GM12878 (cell line): ENCODE data around the gene LRRC15. TPM values are rescaled to one million over a fixed set of nuclear protein-coding genes. Genes with fewer than 3 reads are reported as not detected.

Experiments
- ATAC-seq: fragments of 200-7000 bp; cut with Tn5 transposase; 3 replicates; pipeline ENCODE4 v1.9.1; 2020; ENCODE audit warnings: mild to moderate bottlenecking, moderate library complexity
- BruUV-seq: library from RNA; stranded (reverse); fragments of 400-500 nt; replicated peaks from 2 replicates; lab custom pipeline; 2021; lab: Mats Ljungman, UMichigan
- CTCF ChIA-PET: fragments of 300-600 bp; sonication (Branson Sonifier 250); formaldehyde crosslinking; extraction: SDS; loops from one replicate; lab custom pipeline; 2021; ENCODE audit warnings: inconsistent platforms; lab: Yijun Ruan, JAX
- POLR2A ChIA-PET: fragments of 350-600 bp; formaldehyde crosslinking; extraction: SDS; loops from one replicate; lab custom pipeline; 2021; ENCODE audit warnings: inconsistent platforms; lab: Charles Lee
- RAD21 ChIA-PET: fragments of 300-600 bp; sonication (Branson Sonifier 250); formaldehyde crosslinking; loops from one replicate; lab custom pipeline; 2023; ENCODE audit warnings: antibody characterized with exemption; ENCODE audit not compliant: unreplicated experiment; lab: Charles Lee
- SMC1A ChIA-PET: fragments of 300-600 bp; sonication (Branson Sonifier 250); formaldehyde crosslinking; loops from one replicate; lab custom pipeline; 2023; ENCODE audit not compliant: unreplicated experiment, uncharacterized antibody; lab: Charles Lee
- DNase-seq: peaks from one replicate; pipeline ENCODE4 v3.0.0-alpha.2; 2011; ENCODE audit warnings: low read depth, low spot score
- FAIRE-seq: peaks from 3 replicates; lab custom pipeline; 2011; peaks lifted over from hg19 to GRCh38; lab: Jason Lieb, UNC
- H2AFZ ChIP-seq: 2 replicates; pipeline ENCODE4 v1.6.0; 2011; ENCODE audit warnings: low read depth, low read length, control low read depth; ENCODE audit not compliant: control insufficient read depth
- H3K27ac ChIP-seq: 2 replicates; pipeline ENCODE4 v1.5.1; 2011; ENCODE audit warnings: control low read depth; ENCODE audit not compliant: control insufficient read depth, insufficient read depth
- H3K27me3 ChIP-seq, 2 experiments: replicated peaks in 1 of 2; 2 replicates each; pipeline versions ENCODE4 v1.6.0 to v1.6.1; 2011; ENCODE audit warnings: low read length in 1 of 2; ENCODE audit not compliant: control insufficient read depth in 2 of 2, insufficient read depth in 2 of 2
- H3K36me3 ChIP-seq, 2 experiments: 2 replicates each; pipeline ENCODE4 v1.5.1; 2011; ENCODE audit warnings: low read length in 1 of 2; ENCODE audit not compliant: control insufficient read depth in 2 of 2, insufficient read depth in 2 of 2
- H3K4me1 ChIP-seq: 2 replicates; pipeline ENCODE4 v1.6.1; 2011; ENCODE audit warnings: mild to moderate bottlenecking, low read length, moderate library complexity, mixed read lengths; ENCODE audit not compliant: control insufficient read depth, insufficient read depth
- H3K4me2 ChIP-seq: 2 replicates; pipeline ENCODE4 v1.6.0; 2011; ENCODE audit warnings: control low read depth; ENCODE audit not compliant: control insufficient read depth, insufficient read depth
- H3K4me3 ChIP-seq: fragments of 200-600 bp; sonication (generic); 2 replicates; pipeline ENCODE4 v1.5.1; 2016
- H3K79me2 ChIP-seq: 2 replicates; pipeline ENCODE4 v1.6.0; 2011; ENCODE audit warnings: low read length; ENCODE audit not compliant: control insufficient read depth, insufficient read depth
- H3K9ac ChIP-seq: 2 replicates; pipeline ENCODE4 v1.8.0; 2011; ENCODE audit warnings: low read length, control low read depth, mixed read lengths; ENCODE audit not compliant: control insufficient read depth, insufficient read depth
- H3K9me3 ChIP-seq: replicated peaks from 3 replicates; pipeline ENCODE4 v1.5.1; 2011; ENCODE audit warnings: mild to moderate bottlenecking, low read length; ENCODE audit not compliant: control insufficient read depth, insufficient read depth
- H4K20me1 ChIP-seq: 2 replicates; pipeline ENCODE4 v1.6.0; 2011; ENCODE audit not compliant: control insufficient read depth, insufficient read depth
- BCL11A ChIP-seq: IDR thresholded peaks from 2 replicates; pipeline ENCODE4 v1.6.1; 2011; ENCODE audit warnings: low read depth, low read length
- CHD1 ChIP-seq: IDR thresholded peaks from 2 replicates; pipeline ENCODE4 v1.6.1; 2012; ENCODE audit warnings: low read depth, low read length, improper control_type of control experiment
- ETV6 ChIP-seq, 2 experiments: fragments of 450-650 bp in 1 of 2; IDR thresholded peaks in 1 of 2; conservative IDR thresholded peaks in 1 of 2; 2 replicates each; pipeline ENCODE4 v1.6.1; 2014; ENCODE audit warnings: antibody characterized with exemption in 1 of 2, borderline replicate concordance in 1 of 2, low read depth in 1 of 2, mild to moderate bottlenecking in 1 of 2, moderate library complexity in 1 of 2
- IKZF1 ChIP-seq: fragments of 450-650 bp; conservative IDR thresholded peaks from 2 replicates; pipeline ENCODE4 v1.6.1; 2017; ENCODE audit warnings: antibody characterized with exemption, mild to moderate bottlenecking
- NFXL1 ChIP-seq: fragments of 450-650 bp; IDR thresholded peaks from 2 replicates; pipeline ENCODE4 v1.6.1; 2017; ENCODE audit warnings: antibody characterized with exemption, mild to moderate bottlenecking, borderline replicate concordance
- NFYB ChIP-seq: IDR thresholded peaks from 2 replicates; pipeline ENCODE4 v1.6.1; 2011; ENCODE audit warnings: low read depth, mild to moderate bottlenecking, low read length, improper control_type of control experiment, moderate library complexity; ENCODE audit not compliant: insufficient read depth
- NR2F1 ChIP-seq: fragments of 450-650 bp; conservative IDR thresholded peaks from 2 replicates; pipeline ENCODE4 v1.6.1; 2017; ENCODE audit warnings: mild to moderate bottlenecking
- NRF1 ChIP-seq: conservative IDR thresholded peaks from 2 replicates; pipeline ENCODE4 v1.6.1; 2011; ENCODE audit warnings: mild to moderate bottlenecking, low read depth, low read length, improper control_type of control experiment
- SIN3A ChIP-seq: IDR thresholded peaks from 2 replicates; pipeline ENCODE4 v1.6.1; 2012; ENCODE audit warnings: low read depth, low read length, improper control_type of control experiment
- SIX5 ChIP-seq: IDR thresholded peaks from 2 replicates; pipeline ENCODE4 v1.6.1; 2011; ENCODE audit warnings: mild to moderate bottlenecking, low read depth, low read length, moderate library complexity; ENCODE audit not compliant: severe bottlenecking
- SPI1 ChIP-seq: IDR thresholded peaks from 2 replicates; pipeline ENCODE4 v1.6.1; 2011; ENCODE audit warnings: low read depth, mild to moderate bottlenecking, low read length, moderate library complexity, borderline replicate concordance; ENCODE audit not compliant: insufficient read depth
- ZBTB4 ChIP-seq: fragments of 450-650 bp; formaldehyde crosslinking; IDR thresholded peaks from 2 replicates; pipeline ENCODE4 v1.4.0; 2022; ENCODE audit warnings: mild to moderate bottlenecking, moderate library complexity
- ZBTB40 ChIP-seq: fragments of 450-650 bp; IDR thresholded peaks from 2 replicates; pipeline ENCODE4 v1.6.1; 2016; ENCODE audit warnings: mild to moderate bottlenecking, moderate library complexity, borderline replicate concordance
- WGBS: methylation state at CpG from one replicate; pipeline ENCODE4 v1.1.6; 2016; ENCODE audit warnings: low lambda C conversion rate; ENCODE audit not compliant: insufficient replicate concordance, insufficient coverage; ENCODE audit errors: missing lambda C conversion rate; 5-methylcytosine and 5-hydroxymethylcytosine counted together
- in situ Hi-C: fragments of 300-500 bp; cut with MboI; formaldehyde crosslinking; loops from 9 replicates; pipeline ENCODE4 v1.14.3; 2018; ENCODE audit warnings: mixed read lengths
- intact Hi-C: fragments of 100-400 bp; cut with micrococcal nuclease; formaldehyde crosslinking; loops from one replicate; pipeline ENCODE4 v1.14.2; 2022; ENCODE audit not compliant: unreplicated experiment
- polyA plus RNA-seq, 11 experiments: library from polyadenylated mRNA; depleted of rRNA in 4 of 11; unstranded in 6 of 11; stranded (reverse) in 5 of 11; fragments of >200 nt; fragmentation: Nextera tagmentation in 4 of 11; fragmentation: Illumina TruSeq in 1 of 11; extraction: Ambion mirVana in 4 of 11; extraction: Trizol in 1 of 11; gene quantifications; 1 replicate in 1 of 11; 2 replicates in 10 of 11; pipeline versions ENCODE4 v1.2.1 to v1.2.3, GENCODE V29; 2011 to 2016; ENCODE audit warnings: inconsistent platforms in 2 of 11, missing spikeins in 2 of 11, low read depth in 1 of 11
- total RNA-seq, 4 experiments: library from RNA; depleted of rRNA in 3 of 4; stranded (reverse); fragments of >200 nt in 3 of 4; fragmentation: Illumina TruSeq in 1 of 4; extraction: Trizol in 1 of 4; gene quantifications; 2 replicates each; pipeline versions ENCODE4 v1.2.1 to v1.2.3, GENCODE V29; 2013 to 2021
- TF ChIP-seq, protein P1 (sequence below): IDR thresholded peaks from 2 replicates; pipeline ENCODE4 v1.6.1; 2011; ENCODE audit warnings: borderline replicate concordance, low read depth, mild to moderate bottlenecking, moderate library complexity, low read length; ENCODE audit not compliant: insufficient read depth, poor library complexity, severe bottlenecking

The LRRC15 gene
- total and polyA plus RNA-seq, 10 of the 15 experiments (the other 5 are each of a cell fraction or from before 2014, with no cell fraction given): not detected

DNA sequence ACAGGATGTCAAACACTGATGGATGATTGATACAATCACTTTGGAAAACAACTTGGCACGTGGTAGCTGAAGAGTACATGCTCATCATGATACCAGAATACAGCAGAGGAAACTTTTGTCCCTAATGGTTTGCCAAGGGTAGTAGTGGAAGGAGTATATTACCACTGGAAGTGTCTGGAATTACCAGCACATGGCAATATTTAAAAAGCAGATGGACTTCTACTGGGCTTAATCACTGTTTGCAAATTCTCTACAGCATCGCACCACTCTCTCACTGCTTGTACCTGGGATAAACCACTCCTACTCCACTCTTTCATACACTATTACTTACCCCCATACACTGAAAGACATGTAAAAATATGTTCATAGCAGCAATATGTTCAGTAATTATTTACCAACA lies 49.1 kb upstream of the LRRC15 start:
- no peak overlapping the region for H3K4me2 ChIP-seq
- DNase-seq (no peak), FAIRE-seq (no peak), ATAC-seq (no peak)
- RAD21 ChIA-PET: no interaction called here
- 96% methylated on average over 2 of the region's 2 CpGs for WGBS
- no TSS peak for BruUV-seq
- H3K27me3 ChIP-seq: no peaks in the 10 kb centered on the region
- H3K4me3 ChIP-seq: no peak overlapping the region
- H3K79me2 ChIP-seq: no peaks in the 10 kb centered on the region
- in situ Hi-C loops: no loop called here
- no peaks in the 10 kb centered on the region for H3K4me1 ChIP-seq
- no peak overlapping the region for H2AFZ ChIP-seq
- CTCF ChIA-PET: no interaction called here
- TF ChIP-seq IKZF1: no peak
- no peak for TF ChIP-seq SIN3A
- no peak for TF ChIP-seq NFXL1
- TF ChIP-seq, protein P1, sequence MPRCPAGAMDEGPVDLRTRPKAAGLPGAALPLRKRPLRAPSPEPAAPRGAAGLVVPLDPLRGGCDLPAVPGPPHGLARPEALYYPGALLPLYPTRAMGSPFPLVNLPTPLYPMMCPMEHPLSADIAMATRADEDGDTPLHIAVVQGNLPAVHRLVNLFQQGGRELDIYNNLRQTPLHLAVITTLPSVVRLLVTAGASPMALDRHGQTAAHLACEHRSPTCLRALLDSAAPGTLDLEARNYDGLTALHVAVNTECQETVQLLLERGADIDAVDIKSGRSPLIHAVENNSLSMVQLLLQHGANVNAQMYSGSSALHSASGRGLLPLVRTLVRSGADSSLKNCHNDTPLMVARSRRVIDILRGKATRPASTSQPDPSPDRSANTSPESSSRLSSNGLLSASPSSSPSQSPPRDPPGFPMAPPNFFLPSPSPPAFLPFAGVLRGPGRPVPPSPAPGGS: no peak
- TF ChIP-seq ZBTB40: no peak
- no peak for TF ChIP-seq CHD1
- no peak for TF ChIP-seq SIX5
- TF ChIP-seq NFYB: no peak
- no peak for TF ChIP-seq SPI1
- no peak for TF ChIP-seq BCL11A
- TF ChIP-seq ETV6 (conservative IDR thresholded peaks at IDR 0.05 in 1 of 2, IDR thresholded peaks at IDR 0.05 in 1 of 2; ENCODE audit: borderline replicate concordance in 1 of 2, low read depth in 1 of 2): no peak
- no peak for TF ChIP-seq ZBTB4 (CRISPR knock-in tag)
- no peak for TF ChIP-seq NRF1
- TF ChIP-seq NR2F1: no peak
- no peaks in the 10 kb centered on the region for H4K20me1 ChIP-seq
- no peaks in the 10 kb centered on the region for H3K9me3 ChIP-seq
- POLR2A ChIA-PET: no interaction called here
- SMC1A ChIA-PET: no interaction called here
- H3K27ac ChIP-seq: no peak overlapping the region
- peaks cover 1 to 8% of the 10 kb centered on the region in 2 experiments; a peak in 3 of 4 replicates for H3K36me3 ChIP-seq
- H3K9ac ChIP-seq: no peak overlapping the region
- intact Hi-C loops: no loop called here
